NCI-H526 (cell line): ENCODE measurements around the gene RNF175.
"Not testable (repeated sequence)": the region's sequence is repeated elsewhere in the genome, so short reads cannot be mapped to it uniquely, and the experiment has no call there.

Source experiments
- DNase-seq, 2 experiments: peaks; one replicate each; lab custom pipeline; 2025; lab: John Stamatoyannopoulos, UW

Gene RNF175

DNA sequence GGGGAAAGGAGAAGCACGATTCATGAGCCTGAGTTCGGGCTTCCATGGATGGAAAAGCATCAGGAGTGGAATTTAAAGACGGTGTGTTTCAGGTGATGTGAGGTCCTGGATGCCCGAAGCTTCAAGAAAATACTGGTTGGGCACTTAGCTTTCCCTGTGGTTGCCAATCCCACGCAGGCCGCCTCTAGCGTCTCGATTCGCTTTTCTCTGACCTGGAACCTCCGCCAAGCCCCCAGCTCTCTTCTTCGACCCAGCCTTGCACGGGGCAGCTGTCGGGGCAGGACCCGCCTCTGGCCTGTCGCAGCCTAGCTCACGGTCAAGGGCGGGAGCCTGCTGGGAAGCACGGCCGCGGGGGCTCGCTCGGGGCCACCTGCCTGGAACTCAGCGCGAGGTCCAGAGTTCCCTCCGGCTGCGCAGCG lies 76.1 kb downstream of the RNF175 start:
- peak in 1 of 2 experiments; percentile 24 for DNase-seq

DNA sequence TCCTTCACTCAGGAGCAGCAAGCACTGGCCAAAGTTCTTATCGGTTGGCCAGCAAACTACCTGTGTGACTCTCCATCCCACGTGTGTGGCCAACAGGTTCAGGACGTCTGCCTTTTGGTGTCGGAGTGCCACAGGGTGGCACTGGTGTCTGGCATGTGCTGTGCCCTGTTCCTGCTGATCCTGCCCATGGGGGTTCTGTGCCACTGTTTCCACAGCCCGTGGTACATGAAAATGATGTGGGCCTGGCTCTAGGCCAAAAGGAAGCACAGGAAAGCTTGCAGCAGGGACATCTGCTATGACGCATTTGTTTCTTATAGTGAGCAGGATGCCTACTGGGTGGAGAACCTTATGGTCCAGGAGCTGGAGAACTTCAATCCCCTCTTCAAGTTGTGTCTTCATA lies 80.3 kb downstream of the RNF175 start:
- DNase-seq = no peak

DNA sequence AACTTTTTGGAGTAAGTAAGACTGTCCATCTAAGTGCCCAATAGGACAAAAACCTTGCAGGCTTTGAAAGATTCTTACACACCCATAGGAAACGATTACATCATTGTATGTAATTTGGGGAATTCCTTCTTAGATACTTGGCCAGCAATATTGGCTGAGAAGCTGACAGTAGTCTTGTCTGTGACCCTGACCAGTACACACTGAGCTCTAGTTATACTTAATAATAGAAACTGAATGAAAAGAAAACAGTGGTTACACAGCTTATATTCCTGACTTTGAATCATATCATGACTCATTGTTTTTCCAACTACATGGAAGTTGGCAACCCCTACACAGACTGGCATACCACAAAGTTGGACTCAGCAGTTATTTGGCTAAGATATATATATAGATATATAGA lies 82.8 kb downstream of the RNF175 start:
- no peak for DNase-seq

DNA sequence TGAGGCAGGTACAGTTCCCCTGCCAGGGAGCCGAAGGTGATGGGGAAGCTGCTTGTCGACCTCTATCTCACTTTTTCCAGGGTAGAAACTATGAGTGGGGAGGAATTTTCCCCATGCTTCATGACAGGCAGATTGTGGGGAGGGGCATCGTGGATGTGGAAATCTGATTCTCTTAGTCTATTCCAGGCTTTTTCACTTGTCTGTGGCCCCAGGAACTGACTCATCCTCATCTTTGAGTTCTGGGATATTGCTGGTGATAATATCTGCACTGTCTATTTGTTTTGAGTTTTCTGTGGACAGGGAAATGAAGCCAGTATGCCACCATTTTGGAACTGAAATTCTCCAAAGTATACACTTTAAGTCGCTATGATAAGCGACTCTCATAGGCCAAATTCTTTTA lies 83.3 kb downstream of the RNF175 start:
- DNase-seq = no peak

DNA sequence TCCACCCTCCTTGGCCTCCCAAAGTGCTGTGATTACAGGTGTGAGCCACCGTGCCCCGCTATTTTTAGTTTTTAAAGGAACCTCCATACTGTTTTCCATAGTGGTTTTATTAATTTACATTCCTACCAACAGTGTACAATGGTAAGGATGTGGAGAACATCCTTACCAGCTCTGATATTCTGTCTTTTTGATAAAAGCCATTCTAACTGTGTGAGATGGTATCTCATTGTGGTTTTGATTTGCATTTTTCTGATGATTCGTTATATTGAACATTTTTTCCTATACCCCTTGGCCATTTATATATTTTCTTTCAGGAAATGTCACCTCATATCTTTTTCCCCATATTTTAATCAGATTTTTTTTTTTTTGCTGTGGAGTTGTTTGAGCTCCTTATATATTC lies 90.0 kb downstream of the RNF175 start:
- DNase-seq = no peak

DNA sequence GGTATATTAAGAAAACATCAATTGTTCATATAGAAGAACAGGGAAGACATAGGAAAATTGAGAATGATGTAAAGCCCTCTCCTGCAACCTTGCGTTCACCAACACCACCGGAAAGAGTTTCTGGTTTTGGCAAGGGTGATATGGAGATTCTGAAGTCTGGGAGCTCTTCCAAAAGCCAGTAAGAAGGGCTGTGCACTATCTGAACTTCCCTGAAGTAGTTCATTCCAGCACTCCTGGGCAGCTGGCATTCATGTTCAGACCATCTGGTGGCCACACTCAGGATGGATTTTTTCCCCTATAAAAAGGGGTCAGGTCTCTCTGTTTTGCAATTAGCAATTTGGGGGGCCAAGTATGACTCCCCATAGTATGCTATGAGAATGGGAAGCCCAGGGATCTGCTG lies 91.2 kb downstream of the RNF175 start:
- DNase-seq = no peak

DNA sequence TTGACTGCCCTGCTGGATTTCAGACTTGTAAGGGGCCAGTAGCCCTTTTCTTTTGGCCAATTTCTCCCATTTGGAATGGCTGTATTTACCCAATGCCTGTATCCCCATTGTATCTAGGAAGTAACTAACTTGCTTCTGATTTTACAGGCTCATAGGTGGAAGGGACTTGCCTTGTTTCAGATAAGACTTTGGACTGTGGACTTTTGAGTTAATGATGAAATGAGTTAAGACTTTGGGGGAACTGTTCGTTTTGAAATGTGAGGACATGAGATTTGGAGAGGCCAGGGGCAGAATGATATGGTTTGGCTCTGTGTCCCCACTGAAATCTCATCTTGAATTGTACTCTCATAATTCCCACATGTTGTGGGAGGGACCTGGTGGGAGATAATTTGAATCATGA lies 93.3 kb downstream of the RNF175 start:
- DNase-seq = not testable (repeated sequence)

DNA sequence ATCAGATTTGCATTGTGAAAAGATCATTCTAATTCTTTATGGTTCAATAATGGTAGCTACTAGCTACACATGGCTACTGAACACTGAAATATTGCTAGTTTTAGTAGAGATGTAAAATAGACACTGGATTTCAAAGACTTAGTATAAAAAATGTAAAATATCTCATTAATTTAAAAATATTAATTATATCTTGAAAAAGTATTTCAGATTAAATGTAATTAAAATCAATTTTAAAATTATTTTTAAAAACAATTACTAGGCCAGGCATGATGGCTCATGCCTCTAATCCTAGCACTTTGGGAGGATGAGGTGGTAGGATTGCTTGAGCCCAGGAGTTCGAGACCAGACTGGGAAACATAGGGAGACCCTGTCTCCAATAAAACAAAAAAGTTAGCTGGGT lies 96.2 kb downstream of the RNF175 start:
- no peak for DNase-seq

DNA sequence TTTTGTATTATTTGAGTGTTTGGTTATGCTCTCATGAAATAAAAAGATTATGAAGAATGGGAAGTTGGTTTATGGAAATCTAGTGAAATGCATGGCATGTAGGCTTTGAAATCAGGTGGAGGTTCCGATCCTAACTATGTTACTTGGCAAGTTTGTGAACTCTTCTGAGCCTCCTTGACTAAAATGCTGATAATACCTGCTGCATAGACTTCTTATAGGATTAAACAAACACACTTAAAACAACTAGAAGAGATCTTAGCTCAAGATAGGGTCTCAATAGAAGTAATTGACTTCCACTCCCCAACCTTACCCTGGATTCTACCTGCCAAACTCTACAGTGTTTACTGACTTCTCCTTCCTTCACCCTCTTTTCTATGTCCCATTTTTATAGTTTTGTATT lies 97.9 kb downstream of the RNF175 start:
- no peak for DNase-seq

DNA sequence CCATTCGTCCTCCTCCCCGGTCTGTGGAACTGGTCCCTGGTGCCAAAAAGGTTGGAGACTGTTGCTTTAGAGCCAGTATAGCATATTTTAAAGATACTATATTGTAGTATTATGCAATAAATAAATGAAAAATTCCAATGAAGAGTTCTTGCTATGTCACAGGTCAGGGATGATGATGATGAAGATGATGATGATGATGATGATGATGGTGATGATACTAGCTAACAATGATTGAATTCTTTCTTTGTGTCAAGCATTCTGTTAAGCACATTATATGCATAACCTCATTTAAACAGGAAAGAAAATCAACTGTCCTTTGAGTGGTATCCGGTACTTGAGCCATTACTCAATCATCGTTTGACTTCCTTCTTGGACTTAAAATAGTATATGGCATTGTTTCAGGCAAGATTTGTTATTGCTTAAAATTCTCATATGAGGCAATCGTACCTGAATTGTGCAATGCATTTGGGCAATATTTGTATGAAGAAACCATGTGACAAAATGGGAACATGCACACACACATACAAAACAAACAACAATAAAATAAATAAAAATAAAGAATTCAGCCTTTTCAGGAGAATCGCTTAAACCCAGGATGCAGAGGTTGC lies 98.5 kb downstream of the RNF175 start:
- DNase-seq = no peak
